ENCODE results near the gene S100A6.

Gene S100A6

DNA sequence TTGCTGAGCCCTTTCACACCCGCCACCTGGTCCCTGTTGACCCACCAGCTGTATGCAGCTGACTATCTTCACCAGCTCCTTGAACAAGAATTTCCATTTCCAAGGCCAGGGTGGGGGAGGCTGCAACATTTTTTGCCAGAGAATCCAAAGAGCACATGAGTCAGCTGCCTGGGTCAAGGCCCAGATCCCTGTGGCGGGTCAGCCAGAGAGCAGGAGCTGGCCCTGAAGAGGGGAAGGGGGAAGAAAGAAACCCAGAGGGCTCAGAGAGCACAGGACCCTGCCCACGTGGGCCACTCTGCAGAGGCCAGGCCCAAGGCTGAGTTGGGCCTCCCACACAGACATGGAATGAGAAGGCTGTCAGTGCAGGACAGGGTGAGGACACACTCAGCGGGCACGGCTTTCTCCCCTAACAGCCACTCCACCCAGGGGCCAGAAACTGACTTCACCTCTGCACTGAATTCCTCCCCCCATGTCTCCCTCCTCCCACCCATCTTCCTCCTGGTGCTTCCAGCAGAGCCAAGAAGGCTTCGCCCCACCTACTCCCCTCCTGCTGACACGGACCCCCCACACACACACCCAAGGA, 28.9 kb downstream of the S100A6 start:
- H3K27me3 ChIP-seq (ENCODE audit: insufficient read depth, low read length, poor library complexity): peaks cover 5% of the 10 kb centered on the region
- no peak overlapping the region for H3K4me3 ChIP-seq (ENCODE audit: low read depth in 1 of 2, low read length in 2 of 2)
- peaks cover 5% of the 10 kb centered on the region; the same call in 1 of the 2 replicates for H3K4me1 ChIP-seq (ENCODE audit: insufficient read depth, low read length)
- H3K4me2 ChIP-seq (ENCODE audit: insufficient read depth, low read length): no peak overlapping the region
- H2AFZ ChIP-seq (ENCODE audit: low read depth, low read length): no peak overlapping the region
- H3K27ac ChIP-seq (ENCODE audit: low read length): no peak overlapping the region
- H4K20me1 ChIP-seq (ENCODE audit: insufficient read depth, low read length): no peaks in the 10 kb centered on the region
- no peak overlapping the region for H3K9ac ChIP-seq (ENCODE audit: low read depth, low read length)
- ATAC-seq (ENCODE audit: insufficient read depth, low read depth) (no peak), DNase-seq (no peak)
- H3K9me3 ChIP-seq (ENCODE audit: insufficient read depth, low read length, severe bottlenecking): no peaks in the 10 kb centered on the region
- no peaks in the 10 kb centered on the region for H3K79me2 ChIP-seq (ENCODE audit: insufficient read depth, low read length)
- no peaks in the 10 kb centered on the region for H3K36me3 ChIP-seq (ENCODE audit: insufficient read depth, low read length)
- TF ChIP-seq, protein P1, sequence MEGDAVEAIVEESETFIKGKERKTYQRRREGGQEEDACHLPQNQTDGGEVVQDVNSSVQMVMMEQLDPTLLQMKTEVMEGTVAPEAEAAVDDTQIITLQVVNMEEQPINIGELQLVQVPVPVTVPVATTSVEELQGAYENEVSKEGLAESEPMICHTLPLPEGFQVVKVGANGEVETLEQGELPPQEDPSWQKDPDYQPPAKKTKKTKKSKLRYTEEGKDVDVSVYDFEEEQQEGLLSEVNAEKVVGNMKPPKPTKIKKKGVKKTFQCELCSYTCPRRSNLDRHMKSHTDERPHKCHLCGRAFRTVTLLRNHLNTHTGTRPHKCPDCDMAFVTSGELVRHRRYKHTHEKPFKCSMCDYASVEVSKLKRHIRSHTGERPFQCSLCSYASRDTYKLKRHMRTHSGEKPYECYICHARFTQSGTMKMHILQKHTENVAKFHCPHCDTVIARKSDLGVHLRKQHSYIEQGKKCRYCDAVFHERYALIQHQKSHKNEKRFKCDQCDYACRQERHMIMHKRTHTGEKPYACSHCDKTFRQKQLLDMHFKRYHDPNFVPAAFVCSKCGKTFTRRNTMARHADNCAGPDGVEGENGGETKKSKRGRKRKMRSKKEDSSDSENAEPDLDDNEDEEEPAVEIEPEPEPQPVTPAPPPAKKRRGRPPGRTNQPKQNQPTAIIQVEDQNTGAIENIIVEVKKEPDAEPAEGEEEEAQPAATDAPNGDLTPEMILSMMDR (IDR thresholded peaks at IDR 0.05; ENCODE audit: borderline replicate concordance, extremely low read depth, low read length, poor library complexity, severe bottlenecking): no peak
- no peak for TF ChIP-seq EZH2 (IDR thresholded peaks at IDR 0.05; ENCODE audit: borderline replicate concordance, low read depth, low read length, severe bottlenecking)

DNA sequence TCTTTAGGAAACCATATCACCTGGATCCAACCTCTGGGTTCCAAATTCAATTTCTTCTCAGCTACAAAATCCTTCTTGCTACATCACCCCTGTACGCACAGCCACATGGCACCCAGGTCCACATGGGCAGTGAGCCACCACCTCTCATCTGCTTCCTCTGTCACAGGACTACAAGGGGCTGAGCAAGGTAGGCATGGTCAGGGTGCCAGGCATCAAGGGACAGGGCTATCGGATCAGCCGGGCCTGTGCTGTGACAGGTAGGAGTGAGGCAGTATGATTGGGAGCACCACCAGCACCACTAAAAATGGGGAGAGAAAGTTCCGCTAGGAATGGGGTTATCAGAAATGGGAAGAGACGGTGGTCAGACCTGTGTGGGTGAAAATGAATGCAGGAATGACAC, 29.4 kb downstream of the S100A6 start:
- Histone ChIP-seq H3K9me3 (ENCODE audit: insufficient read depth, low read length, severe bottlenecking) (no peaks in the 10 kb centered on the region), H3K4me1 (ENCODE audit: insufficient read depth, low read length) (peaks cover 5% of the 10 kb centered on the region; the same call in 1 of the 2 replicates), H3K36me3 (ENCODE audit: insufficient read depth, low read length) (no peaks in the 10 kb centered on the region), H2AFZ (ENCODE audit: low read depth, low read length) (no peak overlapping the region), H3K27me3 (ENCODE audit: insufficient read depth, low read length, poor library complexity) (peaks cover 5% of the 10 kb centered on the region), H3K9ac (ENCODE audit: low read depth, low read length) (no peak overlapping the region), H4K20me1 (ENCODE audit: insufficient read depth, low read length) (no peaks in the 10 kb centered on the region), H3K27ac (ENCODE audit: low read length) (no peak overlapping the region), H3K4me2 (ENCODE audit: insufficient read depth, low read length) (no peak overlapping the region), H3K4me3 (ENCODE audit: low read depth in 1 of 2, low read length in 2 of 2) (no peak overlapping the region), H3K79me2 (ENCODE audit: insufficient read depth, low read length) (no peaks in the 10 kb centered on the region)
- DNase-seq (no peak), ATAC-seq (ENCODE audit: insufficient read depth, low read depth) (no peak)
- TF ChIP-seq, protein P1 (IDR thresholded peaks at IDR 0.05; ENCODE audit: borderline replicate concordance, extremely low read depth, low read length, poor library complexity, severe bottlenecking): no peak

DNA sequence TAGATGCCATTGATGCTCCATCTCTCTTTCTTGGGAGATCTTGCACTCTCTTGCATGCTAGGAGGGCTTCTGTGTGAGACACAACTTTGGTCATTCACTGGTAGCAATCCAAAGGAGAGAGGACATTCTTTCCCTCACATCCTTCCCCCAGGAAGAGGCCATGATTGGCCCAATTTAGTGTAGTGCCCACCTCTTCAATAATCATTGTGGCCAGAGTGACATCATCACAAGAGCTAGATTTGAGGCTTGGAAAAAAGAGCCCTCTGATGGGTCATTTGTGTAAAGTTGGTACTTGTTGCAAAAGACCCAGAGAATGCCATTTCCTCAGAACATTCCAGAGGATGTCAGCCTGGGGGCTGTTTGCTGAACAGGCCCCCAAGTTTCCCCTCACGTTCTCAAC, 30.2 kb downstream of the S100A6 start:
- H3K4me2 ChIP-seq (ENCODE audit: insufficient read depth, low read length): no peak overlapping the region
- H3K4me3 ChIP-seq (ENCODE audit: low read depth in 1 of 2, low read length in 2 of 2): no peak overlapping the region
- H3K27ac ChIP-seq (ENCODE audit: low read length): no peak overlapping the region
- TF ChIP-seq, protein P1 (IDR thresholded peaks at IDR 0.05; ENCODE audit: borderline replicate concordance, extremely low read depth, low read length, poor library complexity, severe bottlenecking): no peak
- no peaks in the 10 kb centered on the region for H3K9me3 ChIP-seq (ENCODE audit: insufficient read depth, low read length, severe bottlenecking)
- ATAC-seq (ENCODE audit: insufficient read depth, low read depth): no peak
- no peaks in the 10 kb centered on the region for H3K79me2 ChIP-seq (ENCODE audit: insufficient read depth, low read length)
- no peaks in the 10 kb centered on the region for H3K4me1 ChIP-seq (ENCODE audit: insufficient read depth, low read length)
- no peaks in the 10 kb centered on the region for H4K20me1 ChIP-seq (ENCODE audit: insufficient read depth, low read length)
- peaks cover 5% of the 10 kb centered on the region for H3K27me3 ChIP-seq (ENCODE audit: insufficient read depth, low read length, poor library complexity)
- H2AFZ ChIP-seq (ENCODE audit: low read depth, low read length): no peak overlapping the region
- H3K36me3 ChIP-seq (ENCODE audit: insufficient read depth, low read length): no peaks in the 10 kb centered on the region
- DNase-seq: no peak
- no peak overlapping the region for H3K9ac ChIP-seq (ENCODE audit: low read depth, low read length)

GRCh38 chr1:153503766-153504165, 32.0 kb downstream of the S100A6 start:
- H3K79me2 ChIP-seq (ENCODE audit: insufficient read depth, low read length): no peaks in the 10 kb centered on the region
- ATAC-seq (ENCODE audit: insufficient read depth, low read depth) (no peak), DNase-seq (no peak)
- H3K4me3 ChIP-seq (ENCODE audit: low read depth in 1 of 2, low read length in 2 of 2): no peak overlapping the region
- H4K20me1 ChIP-seq (ENCODE audit: insufficient read depth, low read length): no peaks in the 10 kb centered on the region
- no peak overlapping the region for H3K4me2 ChIP-seq (ENCODE audit: insufficient read depth, low read length)
- H3K9me3 ChIP-seq (ENCODE audit: insufficient read depth, low read length, severe bottlenecking): no peaks in the 10 kb centered on the region
- H3K36me3 ChIP-seq (ENCODE audit: insufficient read depth, low read length): no peaks in the 10 kb centered on the region
- TF ChIP-seq, protein P1 (IDR thresholded peaks at IDR 0.05; ENCODE audit: borderline replicate concordance, extremely low read depth, low read length, poor library complexity, severe bottlenecking): no peak
- no peak for TF ChIP-seq EZH2 (IDR thresholded peaks at IDR 0.05; ENCODE audit: borderline replicate concordance, low read depth, low read length, severe bottlenecking)
- H3K27me3 ChIP-seq (ENCODE audit: insufficient read depth, low read length, poor library complexity): peaks cover 10% of the 10 kb centered on the region
- no peak overlapping the region for H3K27ac ChIP-seq (ENCODE audit: low read length)
- no peaks in the 10 kb centered on the region for H3K4me1 ChIP-seq (ENCODE audit: insufficient read depth, low read length)
- H3K9ac ChIP-seq (ENCODE audit: low read depth, low read length): no peak overlapping the region
- H2AFZ ChIP-seq (ENCODE audit: low read depth, low read length): no peak overlapping the region

Measured in DND-41 (cell line).